Activated CD4-positive, alpha-beta T cell treated with anti-CD3 and anti-CD28 coated beads, Interleukin-2, amount 10 ng/mL, durations not matched to agents 24 days and 14 days (primary cell): Measurements from ENCODE around the gene RAB3GAP1. TPM values are rescaled to one million over a fixed set of nuclear protein-coding genes. Genes with fewer than 3 reads are reported as not detected.
"Not testable (repeated sequence)": the region's sequence is repeated elsewhere in the genome, so short reads cannot be mapped to it uniquely, and the experiment has no call there.

Experiments used
- DNase-seq: peaks from one replicate; pipeline ENCODE4 v3.0.0; 2022
- H3K27ac Mint-ChIP-seq: one replicate; pipeline ENCODE4 v1.8.0; 2022; ENCODE audit warnings: mild to moderate bottlenecking, mixed read lengths
- H3K27me3 Mint-ChIP-seq: one replicate; pipeline ENCODE4 v1.8.0; 2022; ENCODE audit warnings: mixed read lengths
- H3K36me3 Mint-ChIP-seq: one replicate; pipeline ENCODE4 v1.8.0; 2022; ENCODE audit warnings: low read depth, mild to moderate bottlenecking, mixed read lengths
- H3K4me1 Mint-ChIP-seq: one replicate; pipeline ENCODE4 v1.8.0; 2021; ENCODE audit warnings: mixed read lengths
- H3K4me3 Mint-ChIP-seq: one replicate; pipeline ENCODE4 v1.8.0; 2022; ENCODE audit warnings: mild to moderate bottlenecking, moderate library complexity, mixed read lengths
- H3K9me3 Mint-ChIP-seq: one replicate; pipeline ENCODE4 v1.8.0; 2021; ENCODE audit warnings: mixed read lengths
- intact Hi-C: fragments of 100-400 bp; cut with micrococcal nuclease; formaldehyde crosslinking; loops from one replicate; pipeline ENCODE4 v1.15.1; 2023
- total RNA-seq: library from RNA; stranded (reverse); gene quantifications from 2 replicates; pipeline ENCODE4 v1.2.3, GENCODE V29; 2022

RAB3GAP1 gene
- total RNA-seq, 1 donor from 2014 or later: 24.2 TPM

GRCh38 chr2:135072125-135072997 is 20.3 kb downstream of the RAB3GAP1 start:
- no peak for DNase-seq
- Mint-ChIP-seq H3K9me3 (peaks cover 31% of the 10 kb centered on the region), H3K4me3 (no peak overlapping the region), H3K27ac (no peak overlapping the region), H3K4me1 (peaks cover 5% of the 10 kb centered on the region), H3K27me3 (no peaks in the 10 kb centered on the region), H3K36me3 (peaks cover 64% of the 10 kb centered on the region)
- intact Hi-C loops: no loop called here

- no peak for DNase-seq
- Mint-ChIP-seq H3K27me3 (no peaks in the 10 kb centered on the region), H3K27ac (no peak overlapping the region), H3K9me3 (peaks cover 32% of the 10 kb centered on the region), H3K4me3 (no peak overlapping the region), H3K4me1 (peaks cover 4% of the 10 kb centered on the region), H3K36me3 (peaks cover 62% of the 10 kb centered on the region)
- intact Hi-C loops: no loop called here
These were observed 22.1 kb downstream of the RAB3GAP1 start for GRCh38 chr2:135074216-135074615.

- no peaks in the 10 kb centered on the region for H3K27me3 Mint-ChIP-seq
- intact Hi-C loops: no loop called here
- H3K27ac Mint-ChIP-seq: no peak overlapping the region
- peaks cover 23% of the 10 kb centered on the region for H3K9me3 Mint-ChIP-seq
- no peak overlapping the region for H3K4me3 Mint-ChIP-seq
- peaks cover 5% of the 10 kb centered on the region for H3K4me1 Mint-ChIP-seq
- peaks cover 59% of the 10 kb centered on the region for H3K36me3 Mint-ChIP-seq
- DNase-seq: no peak
These were observed 24.5 kb downstream of the RAB3GAP1 start for GRCh38 chr2:135076556-135076955.

GRCh38 chr2:135078417-135078816 is 26.3 kb downstream of the RAB3GAP1 start:
- Mint-ChIP-seq H3K36me3 (peaks cover 56% of the 10 kb centered on the region), H3K27ac (no peak overlapping the region), H3K4me3 (no peak overlapping the region), H3K9me3 (peaks cover 10% of the 10 kb centered on the region), H3K27me3 (no peaks in the 10 kb centered on the region), H3K4me1 (peaks cover 5% of the 10 kb centered on the region)
- intact Hi-C loops: no loop called here
- DNase-seq: no peak

- H3K4me1 Mint-ChIP-seq: peaks cover 6% of the 10 kb centered on the region
- peaks cover 54% of the 10 kb centered on the region for H3K36me3 Mint-ChIP-seq
- intact Hi-C loops: no loop called here
- peaks cover 17% of the 10 kb centered on the region for H3K9me3 Mint-ChIP-seq
- H3K4me3 Mint-ChIP-seq: no peak overlapping the region
- no peaks in the 10 kb centered on the region for H3K27me3 Mint-ChIP-seq
- H3K27ac Mint-ChIP-seq: no peak overlapping the region
- DNase-seq: no peak
These were observed 34.1 kb downstream of the RAB3GAP1 start for GRCh38 chr2:135086222-135086621.

- DNase-seq, H3K27me3 Mint-ChIP-seq, H3K4me1 Mint-ChIP-seq, H3K27ac Mint-ChIP-seq, intact Hi-C loops, H3K4me3 Mint-ChIP-seq: not testable (repeated sequence)
- H3K36me3 Mint-ChIP-seq: peaks cover 50% of the 10 kb centered on the region
- H3K9me3 Mint-ChIP-seq: peaks cover 14% of the 10 kb centered on the region
These were observed 37.5 kb downstream of the RAB3GAP1 start for GRCh38 chr2:135089597-135089996.

GRCh38 chr2:135091681-135092080 is 39.6 kb downstream of the RAB3GAP1 start:
- Mint-ChIP-seq H3K27me3 (no peaks in the 10 kb centered on the region), H3K36me3 (peaks cover 44% of the 10 kb centered on the region), H3K4me3 (no peak overlapping the region), H3K27ac (no peak overlapping the region), H3K9me3 (peaks cover 11% of the 10 kb centered on the region), H3K4me1 (peaks cover 5% of the 10 kb centered on the region)
- intact Hi-C loops: no loop called here
- DNase-seq: no peak

- Mint-ChIP-seq H3K4me3 (no peak overlapping the region), H3K27me3 (no peaks in the 10 kb centered on the region), H3K36me3 (peaks cover 41% of the 10 kb centered on the region), H3K9me3 (peaks cover 11% of the 10 kb centered on the region), H3K27ac (no peak overlapping the region), H3K4me1 (peaks cover 7% of the 10 kb centered on the region)
- no peak for DNase-seq
- intact Hi-C loops: no loop called here
These were observed 41.1 kb downstream of the RAB3GAP1 start for GRCh38 chr2:135093193-135093592.

- Mint-ChIP-seq H3K27ac (no peak overlapping the region), H3K36me3 (peaks cover 40% of the 10 kb centered on the region), H3K4me3 (no peak overlapping the region), H3K27me3 (no peaks in the 10 kb centered on the region), H3K9me3 (peaks cover 11% of the 10 kb centered on the region), H3K4me1 (peaks cover 7% of the 10 kb centered on the region)
- intact Hi-C loops: no loop called here
- no peak for DNase-seq
These were observed 41.7 kb downstream of the RAB3GAP1 start for GRCh38 chr2:135093670-135094330.

GRCh38 chr2:135094508-135094907 is 42.4 kb downstream of the RAB3GAP1 start:
- Mint-ChIP-seq H3K4me3 (no peak overlapping the region), H3K9me3 (peaks cover 6% of the 10 kb centered on the region), H3K27me3 (no peaks in the 10 kb centered on the region), H3K27ac (no peak overlapping the region), H3K4me1 (peaks cover 11% of the 10 kb centered on the region), H3K36me3 (peaks cover 36% of the 10 kb centered on the region)
- no peak for DNase-seq
- intact Hi-C loops: no loop called here

GRCh38 chr2:135095591-135095990 is 43.5 kb downstream of the RAB3GAP1 start:
- DNase-seq: no peak
- no peaks in the 10 kb centered on the region for H3K27me3 Mint-ChIP-seq
- H3K36me3 Mint-ChIP-seq: peaks cover 34% of the 10 kb centered on the region
- H3K4me3 Mint-ChIP-seq: no peak overlapping the region
- peaks cover 5% of the 10 kb centered on the region for H3K9me3 Mint-ChIP-seq
- no peak overlapping the region for H3K27ac Mint-ChIP-seq
- H3K4me1 Mint-ChIP-seq: peaks cover 16% of the 10 kb centered on the region
- intact Hi-C loops: no loop called here

GRCh38 chr2:135096665-135097446 is 44.8 kb downstream of the RAB3GAP1 start:
- DNase-seq: no peak
- intact Hi-C loops: no loop called here
- H3K27ac Mint-ChIP-seq: no peak overlapping the region
- H3K27me3 Mint-ChIP-seq: no peaks in the 10 kb centered on the region
- H3K4me1 Mint-ChIP-seq: peaks cover 19% of the 10 kb centered on the region
- H3K4me3 Mint-ChIP-seq: no peak overlapping the region
- H3K36me3 Mint-ChIP-seq: peaks cover 38% of the 10 kb centered on the region
- H3K9me3 Mint-ChIP-seq: peaks cover 5% of the 10 kb centered on the region

GRCh38 chr2:135097532-135098231 is 45.6 kb downstream of the RAB3GAP1 start:
- Mint-ChIP-seq H3K27me3 (no peaks in the 10 kb centered on the region), H3K9me3 (peaks cover 5% of the 10 kb centered on the region), H3K27ac (no peak overlapping the region), H3K4me3 (no peak overlapping the region), H3K4me1 (peaks cover 19% of the 10 kb centered on the region), H3K36me3 (peaks cover 39% of the 10 kb centered on the region)
- no peak for DNase-seq
- intact Hi-C loops: no loop called here
